Pulmonary artery endothelial cell (primary cell): ENCODE results near the gene JAG2. TPM values are rescaled to one million over a fixed set of nuclear protein-coding genes. Genes with fewer than 3 reads are reported as not detected.

ENCODE experiments used
- DNase-seq: peaks from one replicate; pipeline ENCODE4 v3.0.0-alpha.2; 2011; ENCODE audit warnings: low read depth, low spot score
- total RNA-seq: library from RNA; depleted of rRNA; stranded (reverse); fragments of >200 nt; gene quantifications from 2 replicates; pipeline ENCODE4 v1.2.3, GENCODE V29; 2014

JAG2 gene
- total RNA-seq = 46.9 and 49.9 TPM in 2 replicates

GRCh38 chr14:105168496-105168978 is at the start of gene JAG2:
Gene JAG2 (minus strand): TSS chr14:105168776. CDS start chr14:105168420, 356 bp downstream.
- DNase-seq = no peak

DNA sequence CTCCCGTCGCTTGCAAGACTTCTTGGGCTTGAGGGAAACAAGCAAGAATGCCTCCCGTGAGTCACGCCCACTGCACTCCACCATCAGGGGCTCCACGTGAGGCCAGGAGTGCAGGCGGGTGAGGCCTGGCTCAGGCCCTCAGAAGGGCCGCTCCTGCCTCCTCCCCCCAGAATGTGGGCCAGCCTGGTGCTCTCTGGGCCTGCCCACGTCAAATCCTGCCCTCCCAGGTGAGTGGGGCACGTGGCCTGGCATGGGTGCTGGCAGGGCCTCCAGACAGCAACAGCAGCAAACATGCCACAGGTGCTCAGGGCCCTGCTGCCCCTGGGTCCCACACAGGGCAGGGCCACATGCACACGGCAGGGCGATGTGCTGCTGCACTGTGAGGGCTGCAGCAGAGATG is 49.2 kb upstream of the JAG2 start:
- DNase-seq = no peak

- no peak for DNase-seq
Observed at GRCh38 chr14:105216490-105217247, 48.1 kb upstream of the JAG2 start.

GRCh38 chr14:105215602-105216001 is 47.0 kb upstream of the JAG2 start:
- DNase-seq = no peak

- DNase-seq = no peak
Observed at GRCh38 chr14:105214324-105214915, 45.8 kb upstream of the JAG2 start.

- no peak for DNase-seq
Observed at GRCh38 chr14:105213361-105213760, 44.8 kb upstream of the JAG2 start.

- DNase-seq = no peak
Observed at GRCh38 chr14:105212541-105213300, 44.1 kb upstream of the JAG2 start.

DNA sequence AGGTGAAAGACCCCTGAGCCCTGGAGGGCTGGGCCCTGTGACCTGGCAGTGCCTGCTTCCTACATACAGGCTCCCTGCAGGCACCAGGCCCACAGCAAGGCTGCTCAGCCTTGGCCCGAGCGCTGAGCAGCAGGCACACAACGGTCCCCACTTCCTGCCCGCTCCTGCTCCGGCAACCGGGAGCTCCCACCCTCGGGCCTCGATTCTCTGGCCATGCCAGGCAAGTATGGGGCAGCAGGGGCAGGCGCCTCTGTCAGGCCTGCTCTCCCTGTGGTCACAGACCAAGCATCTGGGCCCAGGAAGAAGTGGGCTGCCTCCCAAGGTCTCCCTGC is 43.1 kb upstream of the JAG2 start:
- no peak for DNase-seq

DNA sequence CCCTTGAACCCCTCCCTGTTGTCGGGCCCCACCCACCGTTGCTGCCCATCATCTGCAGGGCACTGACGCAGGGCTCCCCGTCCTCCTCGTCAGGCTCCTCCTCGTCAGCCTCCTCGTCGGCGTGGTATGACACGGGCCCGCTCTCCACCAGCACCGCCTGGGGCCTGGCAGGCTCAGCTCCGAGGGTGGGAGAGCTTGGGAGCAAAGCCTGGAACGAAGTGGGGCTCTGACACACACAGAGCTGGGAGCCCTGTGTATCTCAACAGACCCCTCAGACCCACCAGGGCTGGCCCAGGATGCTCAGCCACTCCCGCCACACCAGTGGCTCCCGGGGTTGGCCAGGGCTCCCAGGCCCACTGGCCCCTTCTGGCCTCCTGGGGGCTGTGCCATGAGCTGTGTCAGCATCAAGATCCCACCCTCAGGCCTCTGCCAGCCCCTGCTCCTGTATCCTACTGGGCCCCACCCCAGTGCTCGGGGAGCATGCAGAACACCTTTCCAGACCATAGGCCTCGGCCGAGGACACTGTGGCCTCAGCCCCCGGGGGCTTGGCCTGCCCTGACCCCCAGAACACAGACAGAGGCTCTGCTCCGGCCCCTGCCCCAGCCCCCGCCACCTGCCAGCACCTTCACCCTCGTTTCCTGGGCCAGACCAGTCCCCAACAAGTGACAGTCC is 42.6 kb upstream of the JAG2 start:
- DNase-seq = no peak

- no peak for DNase-seq
Observed at GRCh38 chr14:105210266-105211025, 41.9 kb upstream of the JAG2 start.

GRCh38 chr14:105209646-105210045 is 41.1 kb upstream of the JAG2 start:
- DNase-seq = no peak

DNA sequence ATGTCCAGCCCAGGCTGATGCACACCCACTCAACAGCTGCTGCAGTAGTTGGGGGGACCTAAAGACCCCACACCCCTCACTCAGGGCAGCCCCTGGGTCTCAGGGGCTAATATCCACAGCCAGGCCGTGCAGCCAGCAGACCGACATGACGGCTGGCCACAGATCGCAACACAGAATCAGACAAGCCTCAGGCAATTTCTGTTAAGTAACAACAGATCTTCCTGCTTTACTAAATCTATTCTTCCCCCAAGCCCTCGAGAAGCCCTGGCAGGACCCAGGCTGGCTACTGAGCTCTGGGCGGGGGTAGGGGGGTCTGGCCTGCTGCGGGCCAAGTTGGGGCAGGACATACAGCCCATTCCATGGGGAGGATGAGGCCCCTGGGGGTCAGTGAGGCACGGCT is 40.5 kb upstream of the JAG2 start:
- DNase-seq = no peak

GRCh38 chr14:105208738-105209075 is 40.1 kb upstream of the JAG2 start:
- no peak for DNase-seq

DNA sequence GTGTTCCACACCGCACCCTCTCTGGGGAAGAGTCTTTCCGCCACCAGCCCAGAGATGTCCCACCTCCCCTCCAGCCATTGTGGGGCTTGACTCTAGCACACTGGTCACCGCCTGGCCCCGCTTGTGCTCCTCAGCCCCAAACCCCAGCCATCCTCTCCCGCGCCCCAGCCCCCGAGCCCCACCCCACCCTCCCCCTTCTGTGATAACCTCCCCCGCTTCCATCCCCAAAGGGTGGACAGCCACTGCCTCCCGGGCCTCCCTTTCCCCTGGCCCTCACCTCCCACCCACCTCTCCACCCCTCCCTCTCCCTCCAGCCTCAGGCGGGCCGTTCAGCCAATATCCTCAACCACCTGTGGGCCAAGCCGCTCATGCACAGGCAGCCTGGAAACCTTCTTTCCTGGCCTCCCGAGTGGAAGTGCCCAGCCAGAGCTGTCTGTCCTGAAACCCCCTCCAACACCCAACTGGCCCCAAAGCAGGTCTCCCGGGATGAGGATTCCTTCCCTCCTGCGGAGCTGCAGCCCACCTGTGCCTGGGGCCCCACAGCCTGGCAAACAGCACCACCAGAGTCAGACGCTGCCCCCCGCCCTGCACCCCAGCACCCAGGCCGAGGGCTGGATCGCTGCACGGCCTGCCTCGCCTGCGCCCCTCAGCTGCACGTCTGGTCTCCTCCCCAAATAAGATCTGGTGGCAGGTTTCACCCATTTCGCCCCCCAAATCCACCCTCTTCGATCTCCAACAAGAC is 39.6 kb upstream of the JAG2 start:
- DNase-seq = no peak

- DNase-seq = no peak
Observed at GRCh38 chr14:105207460-105207901, 38.9 kb upstream of the JAG2 start.

DNA sequence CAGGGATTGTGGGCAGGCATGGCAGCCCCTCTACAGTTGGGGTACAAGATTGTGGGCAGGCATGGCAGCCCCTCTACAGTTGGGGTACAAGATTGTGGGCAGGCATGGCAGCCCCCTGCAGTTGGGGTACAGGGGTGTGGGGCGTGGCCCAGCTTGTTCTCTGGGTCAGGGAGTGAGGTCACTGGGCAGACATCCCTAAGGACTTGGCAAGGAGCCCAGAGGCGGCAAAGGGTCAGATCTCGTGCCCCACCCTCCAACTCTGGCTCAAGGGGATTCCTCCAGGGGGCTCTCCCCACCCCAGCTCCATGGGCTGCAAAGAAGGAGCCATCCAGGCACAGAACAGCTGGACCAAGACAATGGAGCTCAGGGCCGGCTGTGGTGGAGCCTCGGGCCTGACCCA is 38.3 kb upstream of the JAG2 start:
- DNase-seq = no peak

DNA sequence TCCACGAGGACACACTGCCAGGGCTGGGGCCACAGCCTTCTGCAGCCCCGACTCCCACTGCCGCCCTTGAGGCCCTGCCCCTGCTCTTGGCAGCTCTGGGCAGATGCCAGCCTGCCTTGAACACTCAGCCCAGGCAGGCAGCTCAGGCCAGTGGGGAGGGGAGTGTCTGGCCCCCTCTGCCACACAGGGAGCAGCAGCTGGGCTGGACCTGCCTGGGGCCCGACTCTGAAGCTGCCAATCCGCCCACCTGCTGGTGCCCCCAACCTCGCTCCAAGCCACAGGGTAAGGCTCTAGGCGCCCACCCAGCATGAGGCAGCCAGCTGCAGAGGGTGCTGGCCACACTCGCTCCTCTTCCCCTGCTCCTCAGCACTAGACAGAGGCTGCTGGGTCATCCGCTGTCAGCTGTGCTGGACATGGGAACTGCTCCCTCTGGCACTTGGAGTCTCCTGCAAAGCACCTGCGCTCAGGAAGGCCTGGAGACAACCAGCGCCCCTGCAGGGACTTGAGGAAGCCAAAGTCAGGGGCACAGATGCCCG is 37.2 kb upstream of the JAG2 start:
- no peak for DNase-seq

GRCh38 chr14:105204931-105205672 is 36.5 kb upstream of the JAG2 start:
- no peak for DNase-seq

DNA sequence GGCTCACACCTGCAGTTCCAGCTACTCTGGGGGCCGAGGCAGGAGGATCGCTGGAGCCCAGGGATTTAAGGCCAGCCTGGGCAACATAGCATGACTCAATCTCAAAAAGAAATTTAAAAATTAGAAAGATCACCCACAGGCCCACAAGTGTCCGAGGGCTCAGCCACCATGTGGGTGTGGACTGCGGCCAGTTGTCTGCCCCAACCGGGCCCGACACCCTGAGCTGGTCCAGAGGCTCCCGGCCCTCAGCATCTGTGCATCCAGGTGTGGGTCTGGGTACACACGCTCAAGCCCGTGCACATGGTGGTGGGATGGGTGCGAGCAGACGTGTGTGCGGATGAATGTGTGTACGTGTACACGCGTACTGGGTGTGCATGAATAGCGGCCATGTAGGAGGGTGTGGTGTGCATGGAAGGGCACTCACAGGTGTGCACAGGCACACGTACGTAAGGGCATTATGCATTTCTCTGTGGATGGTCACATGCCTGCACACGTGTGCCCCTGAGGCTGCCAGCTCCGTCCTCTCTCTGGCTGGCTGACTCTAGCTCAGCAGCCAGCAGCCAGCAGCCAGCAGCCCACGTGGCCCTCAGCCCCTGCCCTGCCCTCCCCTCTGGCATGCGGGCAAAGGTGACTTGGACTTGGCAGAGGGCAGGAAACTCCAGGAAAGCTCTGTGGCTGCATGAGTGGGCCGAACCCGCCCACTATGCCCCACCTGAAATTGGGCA is 35.8 kb upstream of the JAG2 start:
- no peak for DNase-seq
